CD14-positive monocyte (primary cell): Measurements from ENCODE around the gene PNLIP. TPM values are rescaled to one million over a fixed set of nuclear protein-coding genes. Genes with fewer than 3 reads are reported as not detected.

Experiments
- DNase-seq, 3 donors: peaks; one replicate each; pipeline ENCODE4 v3.0.0-alpha.2; 2011 to 2022
- H2AFZ ChIP-seq: 2 replicates; pipeline ENCODE4 v1.6.0; 2012; ENCODE audit warnings: mild to moderate bottlenecking, low read depth, low read length, inconsistent platforms; ENCODE audit not compliant: insufficient read depth, poor library complexity, severe bottlenecking
- H3K27ac ChIP-seq, 2 donors: 1 replicate in 1 of 2; 2 replicates in 1 of 2; pipeline ENCODE4 v1.5.1; 2012 to 2013; ENCODE audit warnings: low read length in 2 of 2, control low read depth in 1 of 2, inconsistent platforms in 1 of 2, low read depth in 1 of 2, mild to moderate bottlenecking in 1 of 2
- H3K27me3 ChIP-seq, 2 donors: one replicate each; pipeline versions ENCODE4 v1.6.0 to v1.6.1; 2011 to 2013; ENCODE audit warnings: low read length in 2 of 2; ENCODE audit not compliant: control insufficient read depth in 2 of 2, insufficient read depth in 2 of 2
- H3K36me3 ChIP-seq, 2 donors: replicated peaks in 1 of 2; 1 replicate in 1 of 2; 2 replicates in 1 of 2; pipeline versions ENCODE4 v1.5.1 to v1.6.1; 2012 to 2013; ENCODE audit warnings: low read length in 2 of 2, control low read depth in 1 of 2, inconsistent platforms in 1 of 2, mild to moderate bottlenecking in 1 of 2; ENCODE audit not compliant: insufficient read depth in 2 of 2, control insufficient read depth in 1 of 2
- H3K4me1 ChIP-seq, 2 donors: 1 replicate in 1 of 2; 2 replicates in 1 of 2; pipeline versions ENCODE4 v1.5.1 to v1.6.1; 2012 to 2013; ENCODE audit warnings: low read length in 2 of 2, control low read depth in 1 of 2, inconsistent platforms in 1 of 2, mild to moderate bottlenecking in 1 of 2, moderate library complexity in 1 of 2; ENCODE audit not compliant: insufficient read depth in 2 of 2, control insufficient read depth in 1 of 2
- H3K4me2 ChIP-seq: replicated peaks from 2 replicates; pipeline ENCODE3; 2012; ENCODE audit warnings: low read length, moderate library complexity, mild to moderate bottlenecking; ENCODE audit not compliant: poor library complexity, severe bottlenecking; ENCODE audit errors: extremely low read depth
- H3K4me3 ChIP-seq, 3 experiments: fragments of 200-600 bp in 1 of 3; sonication (generic) in 1 of 3; replicated peaks in 1 of 3; 1 replicate in 2 of 3; 2 replicates in 1 of 3; pipeline ENCODE4 v1.5.1; 2011 to 2013; ENCODE audit warnings: low read length in 3 of 3, mild to moderate bottlenecking in 3 of 3, control low read depth in 2 of 3, low read depth in 2 of 3, inconsistent platforms in 1 of 3, moderate library complexity in 1 of 3
- H3K79me2 ChIP-seq: 2 replicates; pipeline ENCODE4 v1.6.0; 2012; ENCODE audit warnings: mild to moderate bottlenecking, control low read depth, inconsistent platforms, low read length, moderate library complexity; ENCODE audit not compliant: insufficient read depth
- H3K9ac ChIP-seq: 2 replicates; pipeline ENCODE4 v1.6.0; 2017; ENCODE audit warnings: low read length, mild to moderate bottlenecking; ENCODE audit not compliant: insufficient read depth, poor library complexity, severe bottlenecking
- H3K9me3 ChIP-seq, 2 donors: replicated peaks in 1 of 2; 1 replicate in 1 of 2; 2 replicates in 1 of 2; pipeline versions ENCODE4 v1.5.1 to v1.6.1; 2012 to 2013; ENCODE audit warnings: low read length in 2 of 2, control low read depth in 1 of 2; ENCODE audit not compliant: control insufficient read depth in 1 of 2, insufficient read depth in 1 of 2
- H4K20me1 ChIP-seq: 2 replicates; pipeline ENCODE4 v1.6.0; 2012; ENCODE audit warnings: mild to moderate bottlenecking, low read length, control low read depth, moderate library complexity; ENCODE audit not compliant: insufficient read depth
- H3K27ac Mint-ChIP-seq, 7 donors: one replicate each; pipeline ENCODE4 v1.8.0; 2020; ENCODE audit warnings: mild to moderate bottlenecking in 7 of 7, mixed read lengths in 7 of 7, moderate library complexity in 6 of 7, inconsistent platforms in 2 of 7
- H3K27me3 Mint-ChIP-seq, 3 donors: one replicate each; pipeline ENCODE4 v1.8.0; 2021 to 2022; ENCODE audit warnings: low read depth in 3 of 3, mild to moderate bottlenecking in 3 of 3, mixed read lengths in 3 of 3, moderate library complexity in 3 of 3, inconsistent platforms in 1 of 3
- H3K36me3 Mint-ChIP-seq, 2 donors: one replicate each; pipeline ENCODE4 v1.8.0; 2020; ENCODE audit warnings: mixed read lengths in 2 of 2, inconsistent platforms in 1 of 2, mild to moderate bottlenecking in 1 of 2
- H3K4me1 Mint-ChIP-seq: one replicate; pipeline ENCODE4 v1.8.0; 2020; ENCODE audit warnings: mild to moderate bottlenecking, mixed read lengths
- H3K4me3 Mint-ChIP-seq, 2 donors: one replicate each; pipeline ENCODE4 v1.8.0; 2020; ENCODE audit warnings: mild to moderate bottlenecking in 2 of 2, mixed read lengths in 2 of 2, moderate library complexity in 1 of 2
- H3K9me3 Mint-ChIP-seq, 7 donors: one replicate each; pipeline ENCODE4 v1.8.0; 2020 to 2022; ENCODE audit warnings: mixed read lengths in 7 of 7, mild to moderate bottlenecking in 6 of 7, moderate library complexity in 6 of 7, inconsistent platforms in 2 of 7
- CTCF ChIP-seq: fragments of 200-600 bp; IDR thresholded peaks from one replicate; pipeline ENCODE4 v1.8.0; 2022; ENCODE audit warnings: antibody characterized with exemption, mild to moderate bottlenecking
- WGBS: methylation state at CpG from one replicate; pipeline ENCODE4 v1.1.5; 2013; ENCODE audit warnings: missing lambda C conversion rate; ENCODE audit not compliant: insufficient coverage; 5-methylcytosine and 5-hydroxymethylcytosine counted together
- intact Hi-C, 2 donors: fragments of 100-400 bp; cut with micrococcal nuclease; formaldehyde crosslinking; loops; one replicate each; pipeline versions ENCODE4 v1.15.0 to v1.15.1; 2023
- polyA plus RNA-seq, 3 donors: library from polyadenylated mRNA; depleted of rRNA in 1 of 3; unstranded in 2 of 3; stranded (reverse) in 1 of 3; fragments of 300-500 nt in 2 of 3; fragments of >200 nt in 1 of 3; fragmentation: Illumina TruSeq in 2 of 3; gene quantifications; 1 replicate in 2 of 3; 2 replicates in 1 of 3; pipeline ENCODE4 v1.2.3, GENCODE V29; 2012 to 2021

The PNLIP gene
- polyA plus RNA-seq, 3 donors, result not detected

- intact Hi-C loops, result no loop called here
- H3K9ac ChIP-seq, result no peak overlapping the region
- H3K36me3 Mint-ChIP-seq, result no peaks in the 10 kb centered on the region
- H3K4me3 Mint-ChIP-seq, result no peak overlapping the region
- H3K27me3 Mint-ChIP-seq, result peaks cover 0 to 2% (median 2%) of the 10 kb centered on the region in 3 donors
- 93% methylated on average over 3 of the region's 5 CpGs for WGBS
- H3K36me3 ChIP-seq, result no peaks in the 10 kb centered on the region
- no peaks in the 10 kb centered on the region for H3K4me1 Mint-ChIP-seq
- H2AFZ ChIP-seq, result no peak overlapping the region
- no peaks in the 10 kb centered on the region for H3K27me3 ChIP-seq
- H3K4me1 ChIP-seq, result no peaks in the 10 kb centered on the region
- no peaks in the 10 kb centered on the region for H3K79me2 ChIP-seq
- TF ChIP-seq CTCF, result no peak
- no peak overlapping the region for H3K27ac ChIP-seq
- no peaks in the 10 kb centered on the region for H4K20me1 ChIP-seq
- H3K9me3 ChIP-seq, result no peaks in the 10 kb centered on the region
- no peak overlapping the region for H3K4me2 ChIP-seq
- H3K27ac Mint-ChIP-seq, result no peak overlapping the region
- no peak overlapping the region for H3K4me3 ChIP-seq
- DNase-seq, result no peak
- no peaks in the 10 kb centered on the region for H3K9me3 Mint-ChIP-seq
These were observed 54.3 kb downstream of the PNLIP start for GRCh38 chr10:116599991-116600390.

GRCh38 chr10:116602648-116603400 is 57.1 kb downstream of the PNLIP start:
- 93% methylated on average over 10 of the region's 10 CpGs for WGBS
- Histone ChIP-seq H3K9ac (no peak overlapping the region), H3K4me2 (no peak overlapping the region), H3K9me3 (no peaks in the 10 kb centered on the region), H2AFZ (no peak overlapping the region), H4K20me1 (no peaks in the 10 kb centered on the region), H3K27ac (no peak overlapping the region), H3K4me3 (no peak overlapping the region), H3K4me1 (no peaks in the 10 kb centered on the region), H3K27me3 (no peaks in the 10 kb centered on the region), H3K36me3 (no peaks in the 10 kb centered on the region), H3K79me2 (no peaks in the 10 kb centered on the region)
- intact Hi-C loops, result no loop called here
- no peak overlapping the region for H3K4me3 Mint-ChIP-seq
- no peaks in the 10 kb centered on the region for H3K9me3 Mint-ChIP-seq
- H3K4me1 Mint-ChIP-seq, result no peaks in the 10 kb centered on the region
- no peak overlapping the region for H3K27ac Mint-ChIP-seq
- no peaks in the 10 kb centered on the region for H3K36me3 Mint-ChIP-seq
- DNase-seq, result no peak
- H3K27me3 Mint-ChIP-seq, result peaks cover 4 to 7% (median 6%) of the 10 kb centered on the region in 3 donors
- no peak for TF ChIP-seq CTCF
